ENCODE results near the gene CAD.

DNA sequence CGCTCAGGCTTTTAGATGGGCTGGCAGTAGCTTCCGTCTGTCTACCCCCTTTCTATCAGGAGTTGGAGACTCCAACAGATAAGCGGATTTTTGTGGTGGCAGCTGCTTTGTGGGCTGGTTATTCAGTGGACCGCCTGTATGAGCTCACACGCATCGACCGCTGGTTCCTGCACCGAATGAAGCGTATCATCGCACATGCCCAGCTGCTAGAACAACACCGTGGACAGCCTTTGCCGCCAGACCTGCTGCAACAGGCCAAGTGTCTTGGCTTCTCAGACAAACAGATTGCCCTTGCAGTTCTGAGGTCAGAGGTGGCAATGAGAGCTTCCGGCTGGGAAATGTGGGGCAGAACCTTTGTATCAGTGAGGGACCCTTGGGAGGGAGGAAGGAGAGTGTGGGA lies 14.8 kb downstream of the CAD start:
- no peak for TF ChIP-seq POLR2A (IDR thresholded peaks at IDR 0.05)
- TF ChIP-seq, protein P1, sequence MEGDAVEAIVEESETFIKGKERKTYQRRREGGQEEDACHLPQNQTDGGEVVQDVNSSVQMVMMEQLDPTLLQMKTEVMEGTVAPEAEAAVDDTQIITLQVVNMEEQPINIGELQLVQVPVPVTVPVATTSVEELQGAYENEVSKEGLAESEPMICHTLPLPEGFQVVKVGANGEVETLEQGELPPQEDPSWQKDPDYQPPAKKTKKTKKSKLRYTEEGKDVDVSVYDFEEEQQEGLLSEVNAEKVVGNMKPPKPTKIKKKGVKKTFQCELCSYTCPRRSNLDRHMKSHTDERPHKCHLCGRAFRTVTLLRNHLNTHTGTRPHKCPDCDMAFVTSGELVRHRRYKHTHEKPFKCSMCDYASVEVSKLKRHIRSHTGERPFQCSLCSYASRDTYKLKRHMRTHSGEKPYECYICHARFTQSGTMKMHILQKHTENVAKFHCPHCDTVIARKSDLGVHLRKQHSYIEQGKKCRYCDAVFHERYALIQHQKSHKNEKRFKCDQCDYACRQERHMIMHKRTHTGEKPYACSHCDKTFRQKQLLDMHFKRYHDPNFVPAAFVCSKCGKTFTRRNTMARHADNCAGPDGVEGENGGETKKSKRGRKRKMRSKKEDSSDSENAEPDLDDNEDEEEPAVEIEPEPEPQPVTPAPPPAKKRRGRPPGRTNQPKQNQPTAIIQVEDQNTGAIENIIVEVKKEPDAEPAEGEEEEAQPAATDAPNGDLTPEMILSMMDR (IDR thresholded peaks at IDR 0.05) = no peak

Measured in esophagus squamous epithelium (tissue), 4 donors.